Pulmonary artery endothelial cell (primary cell): ENCODE data around the gene BPIFA1. TPM values are rescaled to one million over a fixed set of nuclear protein-coding genes. Genes with fewer than 3 reads are reported as not detected.

Experiments
- total RNA-seq: library from RNA; depleted of rRNA; stranded (reverse); fragments of >200 nt; gene quantifications from 2 replicates; pipeline ENCODE4 v1.2.3, GENCODE V29; 2014

The BPIFA1 gene
- total RNA-seq, 1 donor from 2014 or later, result not detected

Other genes starting within 250 kb of the BPIFA1 start
- not detected in 2 replicates for gene SUN5, start 231.6 kb upstream of the BPIFA1 start, total RNA-seq
- gene BPIFB2, start 228.3 kb upstream of the BPIFA1 start, total RNA-seq, result not detected in 2 replicates
- not detected in 2 replicates for gene BPIFB6, start 204.3 kb upstream of the BPIFA1 start, total RNA-seq
- not detected in 2 replicates for gene BPIFB3, start 182.1 kb upstream of the BPIFA1 start, total RNA-seq
- not detected in 2 replicates for gene BPIFB4, start 156.4 kb upstream of the BPIFA1 start, total RNA-seq
- gene BPIFA2, start 67.8 kb upstream of the BPIFA1 start, total RNA-seq, result not detected in 2 replicates
- not detected in 2 replicates for gene BPIFA3, start 18.6 kb upstream of the BPIFA1 start, total RNA-seq
- gene BPIFB1, start 47.2 kb downstream of the BPIFA1 start, total RNA-seq, result not detected in 2 replicates
- gene CDK5RAP1, start 165.5 kb downstream of the BPIFA1 start, total RNA-seq, result 28.7 and 32.8 TPM in 2 replicates
- gene SNTA1, start 207.8 kb downstream of the BPIFA1 start, total RNA-seq, result 5.1 and 9.5 TPM in 2 replicates